GM12873 (cell line): ENCODE results near the gene CA5A.
"Not testable (repeated sequence)": the region's sequence is repeated elsewhere in the genome, so short reads cannot be mapped to it uniquely, and the experiment has no call there.

Experiments used
- CTCF ChIP-seq: IDR thresholded peaks from 2 replicates; pipeline ENCODE4 v1.5.1; 2012; ENCODE audit warnings: low read depth, mild to moderate bottlenecking, moderate library complexity, low read length, control low read depth; ENCODE audit not compliant: insufficient read depth; ENCODE audit errors: missing control alignments

Gene CA5A

GRCh38 chr16:87869061-87869878, 67.1 kb downstream of the CA5A start, which contains the start of gene SLC7A5:
TSS of gene SLC7A5 (minus strand) at chr16:87869507. CDS start at chr16:87869422, 85 bp downstream.
- not testable (repeated sequence) for TF ChIP-seq CTCF

- TF ChIP-seq CTCF, result no peak
Observed at GRCh38 chr16:87864331-87864989, 71.9 kb downstream of the CA5A start.

GRCh38 chr16:87860553-87861299, 75.6 kb downstream of the CA5A start:
- no peak for TF ChIP-seq CTCF

- no peak for TF ChIP-seq CTCF
Observed at GRCh38 chr16:87856791-87857228, 79.5 kb downstream of the CA5A start.

- no peak for TF ChIP-seq CTCF
Observed at GRCh38 chr16:87855852-87856715, 80.2 kb downstream of the CA5A start.

- TF ChIP-seq CTCF, result no peak
Observed at GRCh38 chr16:87854907-87855683, 81.2 kb downstream of the CA5A start.
